ENCODE data around the gene ISLR.

DNA sequence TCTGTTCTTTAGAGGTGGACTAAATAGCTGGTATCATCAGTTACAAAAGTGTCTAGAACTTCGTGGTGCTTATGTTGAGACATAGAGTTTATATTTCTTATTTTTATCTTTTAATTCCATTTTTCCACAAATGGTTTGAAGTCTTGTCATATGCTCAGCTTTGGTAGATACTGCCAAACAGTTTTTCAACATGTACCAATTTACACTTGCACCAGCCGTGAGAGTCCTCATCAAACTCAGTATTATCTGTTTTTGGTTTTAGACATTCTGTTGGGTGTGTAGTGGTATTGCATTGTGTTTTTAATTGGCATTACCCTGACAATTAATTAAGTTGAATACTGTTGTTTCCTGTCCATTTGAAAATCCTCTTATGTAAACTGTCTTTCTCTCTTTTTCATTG, 26.5 kb upstream of the ISLR start:
- TF ChIP-seq, protein P1, sequence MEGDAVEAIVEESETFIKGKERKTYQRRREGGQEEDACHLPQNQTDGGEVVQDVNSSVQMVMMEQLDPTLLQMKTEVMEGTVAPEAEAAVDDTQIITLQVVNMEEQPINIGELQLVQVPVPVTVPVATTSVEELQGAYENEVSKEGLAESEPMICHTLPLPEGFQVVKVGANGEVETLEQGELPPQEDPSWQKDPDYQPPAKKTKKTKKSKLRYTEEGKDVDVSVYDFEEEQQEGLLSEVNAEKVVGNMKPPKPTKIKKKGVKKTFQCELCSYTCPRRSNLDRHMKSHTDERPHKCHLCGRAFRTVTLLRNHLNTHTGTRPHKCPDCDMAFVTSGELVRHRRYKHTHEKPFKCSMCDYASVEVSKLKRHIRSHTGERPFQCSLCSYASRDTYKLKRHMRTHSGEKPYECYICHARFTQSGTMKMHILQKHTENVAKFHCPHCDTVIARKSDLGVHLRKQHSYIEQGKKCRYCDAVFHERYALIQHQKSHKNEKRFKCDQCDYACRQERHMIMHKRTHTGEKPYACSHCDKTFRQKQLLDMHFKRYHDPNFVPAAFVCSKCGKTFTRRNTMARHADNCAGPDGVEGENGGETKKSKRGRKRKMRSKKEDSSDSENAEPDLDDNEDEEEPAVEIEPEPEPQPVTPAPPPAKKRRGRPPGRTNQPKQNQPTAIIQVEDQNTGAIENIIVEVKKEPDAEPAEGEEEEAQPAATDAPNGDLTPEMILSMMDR (IDR thresholded peaks at IDR 0.05): no peak
- TF ChIP-seq, protein P2, sequence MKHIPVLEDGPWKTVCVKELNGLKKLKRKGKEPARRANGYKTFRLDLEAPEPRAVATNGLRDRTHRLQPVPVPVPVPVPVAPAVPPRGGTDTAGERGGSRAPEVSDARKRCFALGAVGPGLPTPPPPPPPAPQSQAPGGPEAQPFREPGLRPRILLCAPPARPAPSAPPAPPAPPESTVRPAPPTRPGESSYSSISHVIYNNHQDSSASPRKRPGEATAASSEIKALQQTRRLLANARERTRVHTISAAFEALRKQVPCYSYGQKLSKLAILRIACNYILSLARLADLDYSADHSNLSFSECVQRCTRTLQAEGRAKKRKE (CRISPR knock-in tag; IDR thresholded peaks at IDR 0.05; ENCODE audit: low read depth): no peak
- TF ChIP-seq CEBPB (IDR thresholded peaks at IDR 0.05): no peak
- TF ChIP-seq POLR2A (IDR thresholded peaks at IDR 0.05; ENCODE audit: low read length): no peak
- TF ChIP-seq RFX5 (IDR thresholded peaks at IDR 0.05): no peak

Data from A549 (cell line).